HG03103 (cell line): ENCODE results near the gene AWAT1.
"Not testable (repeated sequence)": the region's sequence is repeated elsewhere in the genome, so short reads cannot be mapped to it uniquely, and the experiment has no call there.

ENCODE experiments used
- ATAC-seq: cut with Tn5 transposase; IDR thresholded peaks from one replicate; pipeline ENCODE4 v1.9.1; 2021; ENCODE audit warnings: low read depth; ENCODE audit not compliant: unreplicated experiment

AWAT1 gene

DNA sequence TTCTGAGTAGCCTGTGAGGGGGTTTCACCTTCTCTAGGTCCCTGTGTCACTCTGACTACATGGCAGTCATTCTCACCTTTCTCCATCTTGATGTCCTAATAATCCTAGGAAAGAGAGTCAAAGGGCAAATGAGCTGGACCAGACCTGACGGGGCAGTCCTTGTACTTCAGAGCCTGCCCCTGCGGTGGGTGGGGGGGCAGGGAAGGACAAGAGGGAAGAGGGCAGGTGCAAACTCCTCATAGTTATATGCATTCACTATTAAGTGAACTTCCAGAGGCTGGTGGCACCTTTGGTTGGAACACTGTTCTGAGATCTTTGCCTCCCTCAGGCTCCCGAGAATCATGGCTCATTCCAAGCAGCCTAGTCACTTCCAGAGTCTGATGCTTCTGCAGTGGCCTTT is at the start of gene AWAT1:
Gene AWAT1 (plus strand): TSS at position 301 of the 400 bp plus-strand sequence. CDS start 41 bp downstream, at position 342.
- no peak for ATAC-seq

DNA sequence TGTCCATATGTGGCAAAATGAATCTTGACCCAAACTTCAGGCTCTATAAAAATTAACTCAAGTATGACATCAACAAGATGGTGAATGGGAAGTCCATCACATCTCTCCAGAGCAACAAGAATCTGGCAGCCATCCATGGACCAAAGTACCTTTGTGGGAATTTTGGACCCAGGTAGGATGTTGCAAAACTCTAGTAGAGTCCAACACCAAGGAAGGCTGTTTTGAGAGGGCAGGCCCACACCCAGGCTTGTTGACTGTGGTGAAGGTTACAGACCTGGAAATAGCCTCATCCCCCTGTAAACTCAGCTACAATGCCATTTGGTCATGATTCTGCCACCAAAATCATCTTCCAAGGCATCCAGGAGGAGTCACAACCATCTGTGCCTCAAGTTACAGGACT is 44.2 kb upstream of the AWAT1 start:
- no peak for ATAC-seq

DNA sequence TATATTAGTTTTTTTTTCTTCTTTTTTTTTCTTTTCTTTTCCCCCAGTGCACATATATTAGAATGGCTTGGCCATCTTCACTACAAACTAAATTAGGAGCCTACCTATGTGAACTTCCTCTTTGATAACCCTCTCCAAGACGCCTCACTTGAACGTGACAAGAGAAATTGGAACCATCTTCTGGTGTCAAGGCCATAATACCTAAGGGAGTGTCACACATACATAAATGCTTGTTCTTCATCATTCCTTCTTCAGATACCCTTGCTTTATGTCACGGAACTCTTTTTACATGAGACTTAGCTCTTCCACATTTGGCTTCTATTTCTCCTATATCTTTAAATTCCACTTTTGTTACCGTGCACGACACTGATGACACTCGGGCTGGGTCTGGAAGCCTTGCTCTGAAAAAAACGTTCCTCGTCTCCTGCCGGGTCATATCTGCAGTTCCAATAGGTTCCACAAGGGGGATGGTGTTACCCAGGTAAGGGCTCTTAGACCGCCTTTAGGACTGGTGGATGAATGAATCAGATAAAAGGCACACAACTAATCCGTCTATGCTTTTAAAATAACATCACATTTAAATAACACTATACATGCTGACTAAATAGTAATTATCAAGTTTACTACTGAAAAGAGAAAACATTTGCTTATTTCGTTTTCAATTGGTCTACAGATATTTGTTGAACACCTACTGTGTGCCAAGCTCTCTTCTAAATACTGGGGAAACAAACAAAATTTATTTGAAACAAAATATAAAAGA is 37.3 kb upstream of the AWAT1 start:
- ATAC-seq: no peak

DNA sequence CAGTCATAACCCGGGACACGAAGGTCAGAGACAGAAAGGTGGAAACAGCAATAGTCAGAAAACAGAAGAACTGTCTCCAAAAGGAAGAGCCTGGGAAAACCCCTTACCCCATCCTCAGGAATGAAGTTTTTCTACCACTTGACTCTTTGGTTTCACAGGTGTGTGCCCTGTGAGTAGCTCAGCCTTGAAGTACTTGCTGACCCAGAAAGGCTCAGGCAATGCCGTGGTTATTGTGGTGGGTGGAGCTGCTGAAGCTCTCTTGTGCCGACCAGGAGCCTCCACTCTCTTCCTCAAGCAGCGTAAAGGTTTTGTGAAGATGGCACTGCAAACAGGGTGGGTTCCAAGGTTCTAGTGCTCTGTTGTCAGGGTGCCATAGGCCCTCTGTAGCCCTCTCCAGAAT is 32.7 kb upstream of the AWAT1 start:
- no peak for ATAC-seq

DNA sequence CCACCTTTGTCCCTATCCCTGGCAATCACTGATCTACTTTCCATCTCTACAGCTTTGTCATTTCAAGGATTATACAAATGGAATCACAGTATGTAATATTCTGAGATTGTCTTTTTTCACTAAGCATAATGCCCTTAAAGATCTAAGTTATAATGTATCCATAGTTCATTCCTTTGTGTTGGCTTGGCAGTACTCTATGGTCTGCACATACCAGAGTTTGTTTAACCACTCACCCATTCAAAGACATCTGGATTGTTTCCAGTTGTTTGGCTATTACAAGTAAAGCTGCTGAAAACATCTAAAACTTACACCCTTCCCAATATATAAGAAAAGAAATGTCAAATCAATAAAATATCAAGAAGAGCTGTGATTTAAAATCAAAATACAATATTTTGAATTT is 26.0 kb upstream of the AWAT1 start:
- no peak for ATAC-seq

DNA sequence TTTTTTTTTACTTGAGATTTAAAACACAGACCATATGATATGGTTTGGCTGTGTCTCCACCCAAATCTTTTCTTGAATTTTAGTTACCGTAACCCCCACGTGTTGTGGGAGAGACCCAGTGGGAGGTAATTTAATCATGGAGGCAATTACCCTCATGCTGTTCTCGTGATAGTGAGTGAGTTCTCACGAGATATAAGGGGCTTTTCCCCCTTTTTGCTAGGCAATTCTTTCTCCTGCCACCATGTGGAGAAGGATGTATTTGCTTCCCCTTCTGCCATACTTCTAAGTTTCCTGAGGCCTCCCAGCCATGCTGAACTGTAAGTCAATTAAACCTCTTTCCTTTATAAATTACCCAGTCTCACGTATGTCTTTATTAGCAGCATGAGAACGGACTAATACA is 24.9 kb upstream of the AWAT1 start:
- not testable (repeated sequence) for ATAC-seq

DNA sequence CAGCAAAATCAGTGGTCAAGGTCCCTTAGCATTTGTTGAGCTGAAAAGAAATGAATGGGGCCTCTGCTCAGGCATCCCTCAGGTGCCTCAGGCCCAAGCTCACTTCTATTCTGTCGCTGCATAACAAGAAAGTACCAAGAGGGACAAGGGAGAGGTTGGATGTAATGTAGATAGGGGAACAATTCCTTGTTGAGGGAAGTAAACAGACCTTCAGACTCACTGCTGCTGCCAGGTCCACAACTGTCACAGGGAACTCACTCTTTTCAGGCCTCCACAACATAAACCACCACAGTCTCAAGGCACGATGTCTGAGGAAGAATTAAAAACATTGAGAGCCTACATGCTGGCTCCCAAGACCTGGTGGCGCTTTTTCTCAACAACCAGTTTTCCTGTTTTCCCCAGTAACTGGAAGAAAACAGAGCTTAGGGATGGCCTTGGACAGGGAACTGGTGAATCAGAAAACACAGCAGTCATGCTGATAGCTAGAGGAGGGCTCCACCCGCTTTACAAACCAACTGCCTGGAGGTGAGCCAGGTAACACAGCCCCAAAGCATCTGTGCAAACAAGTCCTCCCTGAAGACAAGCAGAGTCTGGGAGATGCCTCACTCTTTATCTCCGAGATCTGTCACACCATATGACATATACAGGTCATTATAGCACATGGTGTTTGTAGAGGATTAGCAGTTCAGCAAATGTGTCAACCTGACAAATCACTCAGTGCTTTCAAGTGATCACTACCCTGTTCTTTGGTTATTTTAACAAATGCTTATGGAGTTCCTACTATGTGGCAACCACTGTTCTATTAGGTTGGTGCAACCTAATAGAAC is 14.3 kb upstream of the AWAT1 start:
- ATAC-seq: no peak

DNA sequence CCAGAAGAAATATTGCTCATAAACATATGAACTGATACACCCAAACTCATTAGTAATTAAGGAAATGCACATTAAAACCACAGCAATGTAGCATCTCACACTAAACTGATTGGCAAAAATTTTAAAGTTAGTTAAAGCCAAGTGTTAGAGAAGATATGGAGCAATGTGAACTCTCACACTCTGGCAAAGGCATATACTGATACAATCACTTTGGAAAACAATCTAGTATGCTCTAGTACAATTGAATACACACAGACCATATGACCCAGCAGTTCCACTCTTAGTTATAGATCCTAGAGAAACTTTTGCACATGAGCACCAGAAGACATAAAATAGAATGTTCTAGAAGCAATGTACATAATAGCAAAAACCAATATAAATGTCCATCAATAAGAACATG is 8.4 kb upstream of the AWAT1 start:
- no peak for ATAC-seq

DNA sequence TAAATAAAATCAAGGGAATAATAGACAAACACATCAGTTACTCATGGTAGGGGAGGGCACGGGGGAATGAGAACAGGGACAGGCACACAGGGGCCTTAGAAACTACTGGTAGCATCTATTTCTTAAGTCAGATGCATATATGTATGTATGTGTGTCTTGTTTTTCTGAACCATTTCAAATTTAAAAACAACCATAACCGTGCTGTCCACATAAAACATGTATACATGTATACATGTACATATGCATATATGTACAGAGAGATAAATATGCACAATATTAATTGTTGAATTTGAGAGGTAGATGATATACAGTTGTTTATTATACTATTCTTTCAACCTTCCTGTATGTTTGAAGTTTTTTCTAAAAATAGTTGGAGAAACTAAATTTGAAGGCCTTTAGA is 7.8 kb upstream of the AWAT1 start:
- ATAC-seq: no peak

DNA sequence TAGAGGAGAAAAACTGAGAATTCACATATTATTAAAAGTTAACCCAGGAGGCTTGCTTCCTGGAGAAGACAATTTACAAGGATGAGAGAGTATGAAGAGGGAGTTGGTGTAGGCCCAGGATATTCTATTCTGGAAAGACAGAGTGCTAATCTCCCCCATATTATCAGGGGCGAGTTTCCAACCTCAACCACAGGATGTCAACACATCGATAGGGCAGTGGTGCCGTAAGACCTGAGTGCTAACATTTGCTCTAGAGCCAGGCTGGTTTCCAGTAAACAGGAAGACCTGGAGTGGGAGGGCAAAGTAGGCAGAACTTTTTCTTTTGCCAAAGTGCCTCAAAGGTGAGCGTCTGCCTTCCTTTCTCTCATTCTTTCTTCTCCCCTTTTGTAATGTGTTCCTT is 2.8 kb upstream of the AWAT1 start:
- no peak for ATAC-seq

DNA sequence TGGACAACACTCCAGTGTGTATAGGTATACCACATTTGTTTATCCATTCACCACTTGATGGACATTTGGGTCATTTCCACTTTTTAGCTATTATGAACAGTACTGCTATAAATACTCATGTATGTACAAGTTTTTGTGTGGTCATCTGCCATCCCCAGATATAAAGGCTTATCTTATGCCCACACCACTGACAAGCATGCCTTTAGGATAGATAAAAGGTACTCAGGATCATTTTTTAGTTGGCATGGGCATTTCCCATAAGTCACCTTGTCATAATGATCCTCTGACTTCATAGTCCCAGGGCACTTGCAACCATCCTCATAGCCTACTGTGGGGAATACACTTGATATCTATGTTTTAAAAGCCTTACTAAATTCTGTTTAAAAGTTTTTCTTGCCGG is 6.3 kb downstream of the AWAT1 start:
- no peak for ATAC-seq

DNA sequence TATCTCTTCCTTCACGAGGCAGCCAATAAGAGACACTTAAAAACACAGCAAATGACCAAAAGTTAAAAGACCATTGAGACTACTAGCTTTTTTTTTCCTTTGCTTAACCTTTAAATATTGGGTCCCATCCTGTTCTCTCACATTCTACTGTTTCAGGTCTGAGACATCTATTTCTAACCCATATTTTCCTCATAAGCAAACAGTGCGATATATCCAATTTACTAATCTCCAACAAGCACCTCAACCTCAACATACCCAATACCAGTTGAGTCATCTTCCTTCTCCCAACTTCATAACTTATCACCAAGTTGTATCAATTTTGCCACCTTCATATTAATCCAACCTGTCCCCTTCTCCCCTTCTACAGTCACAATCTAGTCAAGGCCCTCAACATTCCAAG is 7.0 kb downstream of the AWAT1 start:
- no peak for ATAC-seq

DNA sequence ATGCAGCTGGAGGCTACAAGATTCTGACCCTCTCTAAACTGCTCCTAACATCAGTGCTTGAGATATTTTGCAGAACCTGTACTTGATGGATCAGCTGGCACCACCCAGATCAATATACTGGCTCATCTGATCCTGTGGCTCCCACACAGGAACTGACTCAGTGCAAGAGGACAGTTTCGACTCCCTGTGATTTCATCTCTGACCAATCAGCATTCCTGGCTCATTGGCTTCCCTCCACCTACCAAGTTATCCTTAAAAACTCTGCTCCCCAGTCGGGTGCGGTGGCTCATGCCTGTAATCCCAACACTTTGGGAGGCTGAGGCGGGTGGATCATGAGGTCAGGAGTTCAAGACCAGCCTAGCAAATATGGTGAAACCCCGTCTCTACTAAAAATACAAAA is 9.1 kb downstream of the AWAT1 start:
- not testable (repeated sequence) for ATAC-seq

DNA sequence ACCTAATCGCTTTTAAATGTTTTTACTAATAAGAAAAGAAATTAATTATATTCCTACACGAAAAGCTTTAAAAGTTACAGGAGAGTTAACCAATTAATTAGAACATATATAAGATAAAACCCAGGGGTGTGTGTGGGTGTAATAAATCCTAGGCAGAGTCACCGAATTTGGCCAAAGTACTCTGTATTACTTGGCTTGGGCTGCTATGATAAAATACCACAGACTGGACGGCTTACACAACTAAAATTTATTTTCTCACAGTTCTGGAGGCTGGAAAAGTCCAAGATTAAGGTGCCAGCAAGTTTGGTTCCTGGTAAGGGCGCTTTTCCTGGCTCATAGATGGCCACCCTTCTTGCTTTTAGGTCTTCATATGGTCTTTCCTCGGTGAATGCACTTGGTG is 10.4 kb downstream of the AWAT1 start:
- no peak for ATAC-seq

DNA sequence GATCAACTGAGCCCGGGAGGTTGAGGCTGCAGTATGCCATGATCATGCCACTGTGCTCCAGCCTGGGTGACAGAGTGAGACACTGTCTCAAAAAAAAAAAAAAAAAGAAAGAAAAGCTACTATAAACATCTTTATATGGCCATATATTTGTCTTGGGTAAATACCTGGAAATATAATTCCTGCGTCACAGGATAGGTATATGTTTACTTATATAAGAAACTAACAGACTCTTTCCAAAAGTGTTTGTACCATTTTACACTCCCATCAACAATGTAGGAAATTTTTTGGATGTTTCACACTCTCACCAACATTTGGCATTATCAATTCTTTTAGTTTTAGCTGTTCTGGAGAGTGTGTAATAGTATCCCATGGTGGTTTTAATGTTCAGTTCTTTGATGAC is 12.8 kb downstream of the AWAT1 start:
- ATAC-seq: no peak

DNA sequence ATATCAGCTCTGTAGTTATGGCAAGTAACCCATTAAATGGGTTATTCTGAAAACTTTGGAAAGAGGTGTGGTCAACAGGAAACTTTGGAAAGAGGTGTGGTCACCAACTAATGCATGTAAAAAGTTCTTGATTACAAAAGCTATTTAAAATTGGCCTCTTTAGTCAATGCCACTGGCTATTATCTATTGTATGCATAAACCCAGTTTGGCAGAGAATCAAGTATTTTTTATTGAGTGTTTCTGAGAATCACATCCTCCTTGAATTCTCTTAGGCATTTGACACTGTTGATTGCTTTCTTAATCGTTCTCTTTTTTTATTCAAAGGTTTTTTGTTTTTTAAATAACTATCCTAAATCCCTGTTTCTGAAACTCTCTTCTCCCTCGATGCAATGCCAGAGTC is 18.0 kb downstream of the AWAT1 start:
- no peak for ATAC-seq

DNA sequence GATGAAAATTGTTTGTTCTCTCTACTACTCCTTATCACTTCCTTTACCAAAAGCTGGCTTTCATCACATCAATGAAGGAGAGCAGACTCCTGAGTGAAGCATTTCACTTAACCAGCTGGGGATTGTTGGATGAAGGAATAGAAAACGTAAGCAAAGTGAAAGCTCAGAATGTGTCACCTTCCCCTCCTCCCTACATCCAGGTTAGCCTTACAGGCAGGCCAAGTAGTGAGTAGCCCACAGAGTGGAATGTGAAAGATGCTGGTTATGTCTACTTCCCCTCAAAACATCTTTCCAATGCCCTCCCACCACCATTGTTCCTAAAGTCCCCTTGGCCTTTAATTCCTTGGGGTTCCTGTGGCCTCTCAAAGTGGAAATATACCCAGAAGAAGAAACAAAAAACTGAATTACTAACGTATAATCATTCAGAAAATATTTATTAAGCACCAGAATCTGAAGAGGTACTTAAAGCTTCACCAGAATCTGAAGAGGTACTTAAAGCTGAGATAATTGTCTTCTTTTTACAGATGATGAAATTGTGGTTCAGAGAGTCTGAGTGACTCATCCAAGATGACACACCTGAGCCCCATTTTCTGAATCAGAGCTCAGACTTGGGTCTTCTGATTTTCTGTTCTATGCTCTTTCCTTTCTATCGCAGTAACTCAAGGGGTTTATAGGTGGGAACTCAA is 19.1 kb downstream of the AWAT1 start:
- no peak for ATAC-seq

DNA sequence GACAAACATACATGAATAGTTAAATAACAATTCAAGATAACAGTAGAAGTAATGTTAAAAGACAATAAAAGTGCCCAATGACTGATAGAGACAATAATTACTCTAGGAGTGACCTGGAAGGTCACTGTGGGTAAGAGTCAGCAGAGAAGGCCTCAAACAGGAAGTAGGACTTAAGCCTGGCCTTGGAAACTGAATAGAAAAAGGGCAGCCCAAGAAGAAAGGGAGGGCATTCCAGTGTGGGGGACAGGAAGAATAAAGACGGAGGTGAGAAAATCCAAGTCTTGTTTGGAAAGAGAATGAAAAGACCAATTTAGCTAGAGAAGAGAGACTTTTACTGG is 19.6 kb downstream of the AWAT1 start:
- no peak for ATAC-seq

DNA sequence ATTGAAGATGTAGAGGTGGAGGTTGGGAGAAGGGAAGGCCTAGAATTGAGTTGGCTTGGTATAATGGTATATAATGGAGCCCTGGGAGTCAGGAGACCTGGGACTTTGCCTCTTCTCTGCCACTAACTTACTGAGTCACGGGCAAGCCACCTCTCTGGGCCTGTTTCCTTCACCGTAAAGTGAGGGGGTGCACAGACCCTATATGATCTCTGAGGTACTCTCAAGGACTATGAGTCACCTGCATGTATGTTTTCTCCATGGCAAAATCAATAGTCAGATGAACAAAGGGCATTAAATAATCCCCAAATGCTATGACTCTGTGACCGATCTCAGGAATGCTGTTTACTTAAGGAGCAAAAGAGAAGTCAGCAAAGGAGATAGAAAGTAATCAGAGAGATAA is 20.5 kb downstream of the AWAT1 start:
- no peak for ATAC-seq

DNA sequence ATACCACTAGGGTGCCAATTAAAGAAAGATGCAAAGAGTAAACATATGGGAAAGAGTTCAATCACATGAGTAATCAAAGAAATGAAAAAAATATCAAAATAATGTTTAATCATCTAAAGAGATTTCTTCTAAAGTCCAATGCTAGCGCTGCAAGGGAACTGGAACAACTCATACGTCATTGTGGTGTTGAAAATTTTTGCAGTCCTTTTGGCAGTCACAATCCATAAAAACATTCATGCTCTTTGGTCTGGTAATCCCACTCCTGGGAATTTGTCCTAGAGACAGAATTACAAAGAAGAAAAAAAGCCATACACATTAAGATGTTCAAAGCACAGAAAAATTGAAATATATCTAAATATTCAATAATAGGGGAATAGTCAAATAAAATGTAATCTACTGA is 21.0 kb downstream of the AWAT1 start:
- no peak for ATAC-seq

DNA sequence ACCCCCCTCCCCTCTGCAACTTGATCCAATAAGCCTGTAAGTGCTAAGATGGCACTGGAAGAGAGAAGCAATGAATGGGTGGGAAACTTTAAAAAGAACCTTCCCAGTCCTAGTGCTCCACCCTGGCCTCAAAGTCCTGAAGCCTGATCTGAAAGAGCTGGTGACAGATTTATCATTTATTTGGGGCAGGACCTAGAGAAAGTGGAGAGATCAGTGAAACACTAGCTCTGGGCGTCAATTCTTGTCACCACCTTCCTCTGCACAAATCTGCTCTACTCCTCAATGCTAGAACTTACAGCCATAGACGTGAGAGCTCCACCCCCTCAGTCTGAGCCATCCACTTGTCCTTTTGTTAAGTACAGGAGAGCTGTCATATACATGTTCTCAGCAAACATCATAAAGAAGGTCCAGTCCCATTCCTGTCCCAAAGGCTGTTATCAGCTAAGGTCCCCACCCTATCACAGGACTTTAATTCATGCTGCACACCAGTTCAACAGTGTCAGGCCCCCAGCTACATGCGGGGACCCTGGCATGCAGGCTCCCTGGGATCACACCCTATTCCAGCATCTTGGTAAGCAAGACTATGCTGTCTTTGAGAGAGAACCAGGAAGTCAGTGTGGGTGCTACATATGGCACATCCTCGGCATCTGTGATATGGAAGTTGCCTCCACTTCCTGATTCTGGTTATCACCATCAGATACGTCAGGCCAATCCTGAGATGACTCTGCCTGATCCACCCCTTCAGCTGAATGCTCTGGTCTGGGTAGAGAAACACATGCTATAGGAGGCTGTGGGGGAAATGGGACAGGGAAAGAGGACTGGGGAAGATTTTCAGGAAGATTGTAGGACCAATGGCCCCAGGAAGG is 23.2 kb downstream of the AWAT1 start:
- no peak for ATAC-seq
